ENCODE data around the gene TFPT. TPM values are rescaled to one million over a fixed set of nuclear protein-coding genes. Genes with fewer than 3 reads are reported as not detected.

The TFPT gene
- total RNA-seq, 1 experiment from 2014 or later, result 26.6 TPM

- H3K27me3 Mint-ChIP-seq (ENCODE audit: low read depth), result peaks cover 1% of the 10 kb centered on the region; the same call in 1 of the 2 replicates
- no peak overlapping the region for H3K18ac ChIP-seq (ENCODE audit: insufficient read length, low read depth, low read length)
- no peaks in the 10 kb centered on the region for H3K23me2 ChIP-seq (ENCODE audit: insufficient read length, low read depth, low read length, poor library complexity, severe bottlenecking)
- no CpG with 5 or more reads among the region's 19 CpGs for WGBS (ENCODE audit: extremely low coverage, insufficient read length, low lambda C conversion rate)
- no peak overlapping the region for H4K5ac ChIP-seq (ENCODE audit: insufficient read length, low read depth, low read length)
- no peak overlapping the region for H3T11ph ChIP-seq (ENCODE audit: low read length)
- H3K9me3 ChIP-seq (ENCODE audit: control insufficient read depth, low read depth, low read length), result no peaks in the 10 kb centered on the region
- no peaks in the 10 kb centered on the region for H4K20me1 ChIP-seq (ENCODE audit: control insufficient read depth, insufficient read depth, insufficient read length)
- no peak overlapping the region for H2AFZ ChIP-seq (ENCODE audit: low read length)
- H3K4me3 Mint-ChIP-seq, result no peak overlapping the region
- no peak overlapping the region for H4K8ac ChIP-seq (replicated peaks; ENCODE audit: insufficient read length, low read depth, low read length)
- no peaks in the 10 kb centered on the region; a peak in 1 of 5 replicates for H3K9me3 Mint-ChIP-seq
- no peaks in the 10 kb centered on the region for H3K79me2 ChIP-seq (ENCODE audit: insufficient read depth, low read length)
- no peaks in the 10 kb centered on the region for H3K4me1 Mint-ChIP-seq
- no peak overlapping the region for H2AK5ac ChIP-seq (ENCODE audit: insufficient read length, low read length)
- H3K14ac ChIP-seq (ENCODE audit: insufficient read depth, low read length), result no peak overlapping the region
- no peaks in the 10 kb centered on the region for H3K4me1 ChIP-seq (ENCODE audit: insufficient read depth, low read length)
- no peak overlapping the region for H3K4me2 ChIP-seq (ENCODE audit: insufficient read depth, insufficient read length, low read length)
- DNase-seq, result no peak
- no peak overlapping the region for H2BK15ac ChIP-seq (ENCODE audit: low read depth, low read length)
- no peak overlapping the region for H2BK120ac ChIP-seq (ENCODE audit: low read depth, low read length, poor library complexity, severe bottlenecking)
- no peak overlapping the region for H3K56ac ChIP-seq (ENCODE audit: insufficient read length, low read depth, low read length)
- no peak overlapping the region for H3K9ac ChIP-seq (ENCODE audit: extremely low read depth, insufficient read length, low read length)
- H3K4ac ChIP-seq (ENCODE audit: low read depth, low read length), result no peak overlapping the region
- no peaks in the 10 kb centered on the region for H3K27me3 ChIP-seq (ENCODE audit: insufficient read depth, low read length)
- no peak overlapping the region for H4K91ac ChIP-seq (ENCODE audit: insufficient read length, low read depth, low read length)
- H3K27ac ChIP-seq (ENCODE audit: insufficient read length, low read depth, low read length), result no peak overlapping the region
- H3K23ac ChIP-seq (ENCODE audit: insufficient read length, low read depth, low read length), result no peak overlapping the region
- TF ChIP-seq CTCF (conservative IDR thresholded peaks at IDR 0.05), result no peak
- H3K36me3 Mint-ChIP-seq (ENCODE audit: insufficient read depth in 1 of 3, low read depth in 3 of 3), result peaks cover 67 to 92% (median 91%) of the 10 kb centered on the region in 3 experiments
- H2BK12ac ChIP-seq (ENCODE audit: insufficient read length, low read depth, low read length), result no peak overlapping the region
- H3K79me1 ChIP-seq (ENCODE audit: insufficient read depth, low read depth, low read length, poor library complexity, severe bottlenecking), result no peaks in the 10 kb centered on the region
- no peak overlapping the region for H3K27ac Mint-ChIP-seq
- no peak overlapping the region for H2BK5ac ChIP-seq (ENCODE audit: insufficient read length, low read length)
- no peak overlapping the region for H2BK20ac ChIP-seq (ENCODE audit: low read depth, low read length, poor library complexity, severe bottlenecking)
Measured at GRCh38 chr19:54148158-54148557, 32.7 kb upstream of the TFPT start.

Data from H9 (cell line).